Adrenal gland (tissue), 5 donors: Measurements from ENCODE around the gene RNF151.

Source experiments
- POLR2A ChIP-seq, 2 donors: fragments of 450-650 bp; IDR thresholded peaks; one replicate each; pipeline ENCODE4 v1.6.1; 2017; ENCODE audit warnings: antibody characterized with exemption in 2 of 2, mild to moderate bottlenecking in 2 of 2, moderate library complexity in 1 of 2
- TF ChIP-seq, protein P1 (sequence below), 6 experiments: fragments of 450-650 bp in 4 of 6; fragments of 200-600 bp in 2 of 6; sonication (generic) in 1 of 6; IDR thresholded peaks; 1 replicate in 5 of 6; 2 replicates in 1 of 6; pipeline versions ENCODE4 v1.5.1 to v1.8.0; 2016 to 2021; ENCODE audit warnings: antibody characterized with exemption in 6 of 6, mild to moderate bottlenecking in 2 of 6, moderate library complexity in 1 of 6
- donor health status: DM: no; HTN: no; CAD: no.

DNA sequence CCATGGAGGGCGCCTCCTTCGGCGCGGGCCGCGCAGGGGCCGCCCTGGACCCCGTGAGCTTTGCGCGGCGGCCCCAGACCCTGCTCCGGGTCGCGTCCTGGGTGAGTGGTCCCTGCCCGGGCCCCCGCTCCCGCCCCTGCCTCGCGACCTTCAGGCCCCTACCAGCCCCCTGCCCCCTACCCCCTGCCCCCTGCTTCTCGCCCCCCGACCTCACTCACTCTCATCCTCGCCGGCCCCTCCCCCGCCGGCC lies 23.4 kb downstream of the RNF151 start:
- TF ChIP-seq, protein P1, sequence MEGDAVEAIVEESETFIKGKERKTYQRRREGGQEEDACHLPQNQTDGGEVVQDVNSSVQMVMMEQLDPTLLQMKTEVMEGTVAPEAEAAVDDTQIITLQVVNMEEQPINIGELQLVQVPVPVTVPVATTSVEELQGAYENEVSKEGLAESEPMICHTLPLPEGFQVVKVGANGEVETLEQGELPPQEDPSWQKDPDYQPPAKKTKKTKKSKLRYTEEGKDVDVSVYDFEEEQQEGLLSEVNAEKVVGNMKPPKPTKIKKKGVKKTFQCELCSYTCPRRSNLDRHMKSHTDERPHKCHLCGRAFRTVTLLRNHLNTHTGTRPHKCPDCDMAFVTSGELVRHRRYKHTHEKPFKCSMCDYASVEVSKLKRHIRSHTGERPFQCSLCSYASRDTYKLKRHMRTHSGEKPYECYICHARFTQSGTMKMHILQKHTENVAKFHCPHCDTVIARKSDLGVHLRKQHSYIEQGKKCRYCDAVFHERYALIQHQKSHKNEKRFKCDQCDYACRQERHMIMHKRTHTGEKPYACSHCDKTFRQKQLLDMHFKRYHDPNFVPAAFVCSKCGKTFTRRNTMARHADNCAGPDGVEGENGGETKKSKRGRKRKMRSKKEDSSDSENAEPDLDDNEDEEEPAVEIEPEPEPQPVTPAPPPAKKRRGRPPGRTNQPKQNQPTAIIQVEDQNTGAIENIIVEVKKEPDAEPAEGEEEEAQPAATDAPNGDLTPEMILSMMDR (IDR thresholded peaks at IDR 0.05), result no peak
- no peak for TF ChIP-seq POLR2A (IDR thresholded peaks at IDR 0.05)
